HG03097 (cell line): ENCODE results near the gene TVP23A.

Experiments
- ATAC-seq: cut with Tn5 transposase; IDR thresholded peaks from one replicate; pipeline ENCODE4 v1.9.1; 2021; ENCODE audit not compliant: unreplicated experiment, low FRiP score

The TVP23A gene

DNA sequence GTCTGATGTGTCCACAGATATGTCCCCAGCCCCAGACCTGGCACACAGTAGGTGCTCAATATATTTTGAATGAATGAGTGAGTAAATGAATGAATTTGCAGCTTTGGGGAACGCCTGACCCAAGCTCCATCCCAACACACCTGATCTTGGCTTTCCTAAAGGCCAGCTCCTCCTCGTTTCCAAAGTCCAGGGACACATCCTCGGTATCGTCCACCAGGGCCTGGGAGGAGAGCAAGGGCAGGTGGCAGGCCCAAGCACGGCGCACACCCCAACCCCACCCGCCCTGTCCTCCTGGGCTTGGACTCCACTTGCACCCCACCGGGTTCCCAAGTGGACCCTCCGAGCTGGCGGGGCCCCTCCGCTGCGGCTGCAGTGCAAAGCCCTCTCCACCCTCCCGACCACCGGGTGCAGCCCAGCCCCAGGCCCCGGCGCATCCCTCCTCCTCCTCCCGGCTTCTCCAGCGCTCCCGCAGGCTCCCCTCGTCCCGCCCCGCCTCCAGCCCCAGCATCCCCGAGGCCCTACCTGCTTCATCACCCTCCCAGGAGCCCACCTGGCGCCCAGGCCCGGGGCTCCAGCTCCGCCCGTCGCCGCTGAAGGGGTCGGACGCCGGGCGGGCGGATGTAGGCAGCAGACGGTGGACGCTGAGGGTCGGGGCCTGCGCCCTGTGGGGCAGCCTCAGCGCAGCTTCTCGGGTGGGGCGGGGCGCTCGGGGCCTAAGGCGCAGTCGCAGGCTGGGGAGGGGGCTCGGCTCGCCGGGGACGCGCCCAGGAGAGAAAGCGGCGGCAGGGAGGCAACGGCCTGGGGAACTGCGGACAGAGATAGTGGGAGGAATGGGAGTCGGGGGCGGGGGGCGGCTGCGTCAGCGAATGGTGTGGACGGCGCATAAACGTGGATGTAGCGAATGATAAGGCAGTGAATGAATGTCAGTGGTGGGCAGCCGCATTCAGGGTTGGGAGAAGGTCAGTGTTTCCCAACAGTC, at the start of gene TVP23A:
Gene TVP23A, minus strand, starts transcription at position 832 of the 979 bp plus-strand sequence. Its CDS starts 301 bp downstream, at position 531.
- no peak for ATAC-seq

DNA sequence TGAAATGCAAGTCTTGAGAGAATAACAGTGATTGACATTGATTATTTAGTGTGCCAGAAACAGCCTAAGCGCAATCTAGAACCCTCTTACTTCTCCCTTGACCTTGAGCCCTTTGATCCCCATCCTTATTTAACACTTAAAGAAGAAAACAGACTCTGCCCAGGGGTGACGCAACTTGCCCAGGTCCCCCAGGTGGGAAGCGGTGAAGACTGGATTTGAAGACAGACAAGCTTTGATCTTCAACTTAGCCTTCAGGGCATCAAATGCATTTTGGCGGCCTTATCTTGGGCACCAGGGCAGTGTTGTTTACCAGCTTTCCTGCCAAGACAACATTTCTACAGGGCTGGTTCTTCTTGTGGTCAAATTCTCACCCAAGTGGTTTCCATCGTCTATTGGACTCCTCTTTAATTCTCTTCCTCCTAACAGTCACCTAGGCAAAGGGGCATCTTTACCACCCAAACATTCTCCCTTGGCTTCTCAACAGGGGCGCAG, 49.6 kb upstream of the TVP23A start:
- ATAC-seq, result no peak

DNA sequence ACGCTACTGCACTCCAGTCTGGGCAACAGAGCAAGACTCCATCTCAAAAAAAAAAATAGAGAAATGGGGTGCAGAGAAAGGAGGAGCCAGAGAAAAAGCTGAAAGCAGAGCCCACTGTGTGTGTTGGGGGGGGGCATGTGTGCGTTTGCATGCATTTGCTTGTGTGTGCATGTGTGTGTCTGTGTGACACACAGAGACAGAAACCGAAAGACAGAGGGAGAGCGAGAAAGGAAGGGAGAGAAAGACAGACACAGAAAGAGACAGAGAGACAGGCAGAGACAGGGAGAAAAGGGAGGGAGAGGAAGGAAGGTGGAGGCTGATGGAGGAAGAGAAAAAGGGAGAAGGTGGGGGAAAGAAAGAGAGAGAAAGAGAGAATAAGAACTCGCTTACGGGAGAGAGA, 48.6 kb upstream of the TVP23A start:
- no peak for ATAC-seq

DNA sequence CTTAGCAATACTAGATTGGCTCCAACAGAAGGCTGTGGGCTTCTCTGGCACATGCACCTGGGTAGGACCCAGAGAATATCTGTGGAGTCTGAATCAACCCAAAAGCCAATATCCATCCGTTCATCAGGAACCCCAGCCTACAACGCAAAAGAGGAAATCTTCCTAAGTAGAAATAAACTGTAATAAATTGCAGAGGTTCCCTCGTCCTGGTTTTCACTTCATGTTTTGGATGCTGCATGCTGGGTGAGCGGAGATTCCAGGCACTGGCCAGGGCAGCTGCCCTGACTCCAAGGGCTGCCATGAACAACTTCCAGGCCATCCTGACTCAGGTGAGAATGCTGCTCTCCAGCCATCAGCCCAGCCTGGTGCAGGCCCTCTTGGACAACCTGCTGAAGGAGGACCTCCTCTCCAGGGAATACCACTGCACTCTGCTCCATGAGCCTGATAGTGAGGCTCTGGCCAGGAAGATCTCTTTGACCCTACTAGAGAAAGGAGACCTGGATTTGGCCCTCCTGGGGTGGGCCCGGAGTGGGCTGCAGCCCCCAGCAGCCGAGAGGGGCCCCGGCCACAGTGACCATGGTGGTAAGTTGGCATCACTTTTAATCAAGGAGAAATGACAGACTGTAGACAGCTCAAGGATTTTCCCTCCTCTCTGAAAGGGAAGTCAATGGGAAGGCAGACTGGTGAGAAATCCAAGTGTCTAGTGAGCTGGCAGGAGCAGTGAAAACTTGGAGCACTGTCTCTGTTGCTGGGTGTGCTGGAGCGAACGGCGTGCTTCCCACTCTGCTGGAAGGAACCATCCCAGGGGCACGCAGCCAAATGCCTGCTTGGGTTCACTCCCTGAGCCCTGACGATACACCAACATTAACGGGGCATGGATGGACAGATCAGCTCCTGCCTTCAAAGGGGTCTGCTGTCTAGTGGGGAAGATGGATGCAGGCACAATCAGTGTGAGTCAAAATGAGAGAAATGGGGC, 47.7 kb upstream of the TVP23A start:
- no peak for ATAC-seq

DNA sequence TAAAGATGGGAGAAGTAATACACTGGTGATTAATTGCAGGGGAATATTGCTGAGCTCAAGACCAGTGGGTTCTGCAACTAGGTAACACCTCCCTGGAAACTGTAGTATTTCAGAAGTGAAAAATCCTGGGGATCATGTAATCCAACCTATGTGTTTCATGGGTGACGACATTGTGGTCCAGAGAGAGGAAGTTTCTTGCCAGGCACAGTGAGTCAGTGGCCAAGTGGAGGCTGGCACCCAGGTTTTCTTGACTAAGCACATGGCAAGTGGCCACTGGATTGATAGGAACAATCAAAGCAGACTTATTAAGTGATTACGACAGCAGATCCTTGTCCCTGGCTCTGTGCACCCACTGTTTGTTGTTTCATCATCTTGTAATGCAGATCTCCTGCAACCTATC, 43.8 kb upstream of the TVP23A start:
- no peak for ATAC-seq

DNA sequence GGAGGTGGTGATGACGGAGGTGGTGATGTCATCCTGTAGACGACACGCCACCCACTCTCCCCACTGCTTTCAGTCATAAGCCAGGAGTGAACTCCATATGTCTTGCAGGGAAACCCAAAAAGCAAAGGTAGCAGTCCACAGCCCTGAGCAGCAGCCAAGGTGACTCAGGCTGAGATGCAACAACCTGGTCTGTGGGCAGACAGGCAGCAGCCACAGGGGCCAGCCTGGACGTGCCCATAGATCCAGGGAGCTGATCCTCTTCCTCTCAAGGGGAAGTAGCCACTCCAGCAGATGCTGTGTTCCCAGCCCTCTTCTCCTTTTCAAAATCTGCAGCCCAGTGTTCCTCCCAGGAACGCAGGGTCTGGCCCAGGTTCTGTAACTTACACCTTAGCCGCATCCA, 41.1 kb upstream of the TVP23A start:
- ATAC-seq, result no peak

DNA sequence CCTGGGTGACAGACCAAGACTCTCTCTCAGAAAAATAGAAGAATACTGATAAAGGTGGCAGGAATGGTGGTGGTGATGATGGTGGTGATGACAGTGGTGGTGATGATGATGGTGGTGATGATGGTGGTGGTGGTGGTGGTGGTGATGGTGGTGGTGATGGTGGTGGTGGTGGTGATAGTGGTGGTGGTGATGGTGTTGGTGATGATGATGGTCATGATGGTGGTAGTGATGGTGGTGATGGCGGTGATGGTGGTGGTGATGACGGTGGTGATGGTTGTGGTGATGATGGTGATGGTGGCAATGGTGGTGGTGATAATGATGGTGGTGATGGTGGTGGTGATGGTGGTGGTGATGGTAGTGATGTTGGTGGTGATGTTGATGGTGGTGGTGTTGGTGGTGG, 40.4 kb upstream of the TVP23A start:
- ATAC-seq, result no peak

DNA sequence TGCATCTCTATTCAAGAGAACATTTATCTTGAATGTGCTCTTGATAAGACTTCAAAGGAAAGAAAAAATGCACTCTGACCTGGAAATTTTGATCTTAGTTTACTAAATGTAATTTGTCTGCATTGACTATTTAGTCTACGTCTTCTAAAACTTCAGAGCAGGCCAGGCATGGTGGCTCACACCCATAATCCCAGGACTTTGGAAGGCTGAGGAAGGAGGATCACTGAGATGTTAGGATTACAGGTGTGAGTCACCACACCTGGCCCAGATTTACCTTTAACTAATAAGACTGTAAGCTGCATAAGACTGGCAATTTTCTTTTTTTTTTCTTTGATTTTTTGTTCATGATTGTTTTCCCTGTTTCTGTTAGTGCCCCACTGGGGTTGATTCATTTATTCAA, 39.6 kb upstream of the TVP23A start:
- no peak for ATAC-seq

DNA sequence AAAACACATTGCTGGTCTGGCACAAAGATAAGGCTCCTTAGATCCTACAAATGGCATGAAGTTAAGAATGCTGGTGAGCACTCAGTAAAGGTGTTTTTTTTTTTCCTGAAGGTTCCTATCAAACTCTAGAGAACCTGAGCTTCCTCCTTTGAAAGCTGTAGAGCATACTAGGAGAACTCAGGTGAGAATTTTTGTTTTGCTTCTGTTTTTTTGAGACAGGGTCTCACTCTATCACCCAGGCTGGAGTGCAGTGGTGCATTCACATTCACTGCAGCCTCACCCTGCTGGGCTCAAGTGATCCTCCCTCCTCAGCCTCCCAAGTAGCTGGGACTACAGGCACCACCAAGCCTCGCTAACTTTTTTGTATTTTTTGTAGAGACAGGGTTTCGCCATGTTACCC, 37.4 kb upstream of the TVP23A start:
- ATAC-seq, result no peak

DNA sequence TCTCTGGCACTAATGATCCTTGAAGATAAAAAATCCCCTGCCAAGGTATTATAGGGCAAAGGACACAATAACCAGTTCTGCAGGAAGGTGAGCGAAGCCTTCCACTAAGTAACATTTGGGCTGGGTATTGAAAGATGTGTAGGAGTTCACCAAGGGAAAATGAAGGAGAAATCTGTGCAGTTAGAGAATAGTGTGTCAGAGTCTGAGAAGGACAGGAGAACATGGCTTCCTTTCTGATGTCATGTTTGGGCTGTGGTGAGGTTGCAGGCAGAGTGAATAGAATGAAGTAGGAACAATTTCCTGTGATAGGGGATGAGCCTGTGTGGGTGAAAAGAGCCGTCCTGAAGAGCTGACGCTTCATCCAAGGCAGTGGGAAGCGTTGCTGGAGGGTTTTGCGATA, 34.4 kb upstream of the TVP23A start:
- ATAC-seq, result no peak

DNA sequence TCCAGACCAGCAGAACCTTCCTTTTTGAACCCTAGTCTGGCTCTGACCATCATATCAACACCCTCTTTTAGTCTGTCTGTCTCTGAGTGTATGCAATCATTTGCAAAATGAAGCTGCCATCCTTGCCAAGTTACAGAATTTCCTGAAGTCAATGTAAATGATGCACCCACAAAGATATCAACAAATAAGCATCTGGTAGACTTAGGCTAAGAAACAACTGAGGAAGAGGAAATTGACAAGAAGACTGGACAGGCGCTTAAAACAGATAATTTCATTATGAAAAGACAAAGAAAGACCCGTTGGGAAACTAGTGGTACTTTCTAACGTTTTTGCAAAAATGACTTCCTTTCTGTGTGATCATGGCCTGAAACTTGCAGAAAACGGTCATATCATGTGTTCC, 33.7 kb upstream of the TVP23A start:
- no peak for ATAC-seq

DNA sequence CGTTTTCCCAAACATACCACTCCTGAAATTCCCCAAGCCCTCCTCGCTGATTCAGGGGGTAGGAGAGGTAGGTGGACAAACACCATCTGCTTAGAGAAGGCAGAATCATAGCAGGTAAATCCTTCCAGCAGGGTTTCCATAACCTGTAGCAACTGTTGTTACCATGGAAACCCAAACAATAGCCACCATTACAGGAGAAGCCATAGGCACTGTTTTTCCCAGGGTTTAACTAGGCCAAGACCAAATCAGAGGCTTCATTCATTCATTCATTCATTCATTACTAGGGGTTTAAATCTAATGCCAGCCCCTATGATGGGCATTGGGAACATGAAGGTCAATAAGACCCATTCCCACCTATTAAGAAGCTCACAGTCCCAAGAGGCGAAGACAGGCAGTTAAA, 32.9 kb upstream of the TVP23A start:
- ATAC-seq, result no peak

DNA sequence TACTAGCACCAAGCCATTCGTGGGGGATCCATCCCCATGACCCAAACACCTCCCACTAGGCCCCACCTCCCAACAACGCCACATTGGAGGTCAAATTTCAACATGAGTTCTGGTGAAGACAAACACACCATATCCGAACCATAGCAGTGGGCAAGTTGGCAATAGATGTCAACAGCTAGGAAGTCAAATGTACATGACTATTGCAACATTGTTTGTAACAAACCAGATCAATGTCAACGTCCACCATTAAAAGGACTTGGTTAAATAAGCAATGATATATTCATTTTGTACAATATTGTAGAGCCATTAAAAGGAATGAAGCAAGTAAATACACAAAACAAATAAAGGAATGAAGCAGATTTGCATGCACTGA, 31.9 kb upstream of the TVP23A start:
- ATAC-seq, result no peak

DNA sequence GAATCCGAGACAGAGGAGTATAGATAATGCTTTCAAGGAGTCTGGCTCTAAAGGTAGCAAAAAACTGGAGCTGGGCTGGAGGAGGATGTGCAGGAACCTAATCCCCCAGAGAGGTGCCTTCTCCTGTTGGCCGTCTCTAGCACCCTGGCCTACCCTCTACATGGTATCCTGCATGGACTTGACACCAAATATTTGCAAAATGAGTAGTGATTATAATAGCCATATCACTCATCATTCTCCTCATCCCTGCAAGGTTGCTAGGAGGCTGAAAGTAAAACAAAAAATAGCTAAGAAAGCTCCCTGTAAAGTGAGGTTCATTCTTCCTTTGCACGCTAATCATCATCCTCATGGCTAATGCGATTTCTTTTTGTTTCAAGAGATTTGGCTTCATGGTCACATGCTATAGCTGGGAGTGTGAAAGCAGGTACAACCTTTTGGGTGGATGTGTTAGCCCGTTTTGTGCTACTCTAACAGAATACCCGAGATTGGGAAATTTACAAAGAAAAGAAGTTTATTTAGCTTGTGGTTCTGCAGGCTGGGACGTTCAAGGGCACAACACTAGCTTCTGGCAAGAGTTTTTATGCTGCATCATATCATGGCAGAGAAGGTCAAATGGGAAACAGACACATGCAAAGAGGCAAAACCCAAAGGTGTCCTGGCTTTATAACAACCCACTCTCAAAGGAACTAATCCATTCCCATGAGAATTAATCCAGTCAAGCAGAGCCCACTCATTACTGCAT, 31.3 kb upstream of the TVP23A start:
- ATAC-seq, result no peak

DNA sequence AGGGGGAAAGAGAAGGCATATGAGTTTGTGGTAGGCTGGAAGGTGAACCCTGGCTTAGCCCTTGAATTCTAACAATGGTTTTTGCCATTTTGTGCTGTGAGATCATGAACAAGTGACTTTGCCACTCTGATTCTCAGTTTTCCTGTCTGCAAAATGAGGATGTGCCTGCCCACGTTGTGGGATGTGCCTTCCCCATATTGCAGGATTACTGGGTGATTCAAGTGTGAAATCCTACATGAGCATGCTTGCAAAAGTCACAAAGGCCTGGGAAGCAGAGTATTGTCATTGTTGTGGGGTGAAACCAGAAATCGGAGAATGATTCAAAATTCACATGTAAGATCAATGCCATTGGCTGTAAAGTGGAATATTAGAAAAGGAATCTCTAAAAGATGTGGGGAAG, 28.6 kb upstream of the TVP23A start:
- ATAC-seq, result no peak

DNA sequence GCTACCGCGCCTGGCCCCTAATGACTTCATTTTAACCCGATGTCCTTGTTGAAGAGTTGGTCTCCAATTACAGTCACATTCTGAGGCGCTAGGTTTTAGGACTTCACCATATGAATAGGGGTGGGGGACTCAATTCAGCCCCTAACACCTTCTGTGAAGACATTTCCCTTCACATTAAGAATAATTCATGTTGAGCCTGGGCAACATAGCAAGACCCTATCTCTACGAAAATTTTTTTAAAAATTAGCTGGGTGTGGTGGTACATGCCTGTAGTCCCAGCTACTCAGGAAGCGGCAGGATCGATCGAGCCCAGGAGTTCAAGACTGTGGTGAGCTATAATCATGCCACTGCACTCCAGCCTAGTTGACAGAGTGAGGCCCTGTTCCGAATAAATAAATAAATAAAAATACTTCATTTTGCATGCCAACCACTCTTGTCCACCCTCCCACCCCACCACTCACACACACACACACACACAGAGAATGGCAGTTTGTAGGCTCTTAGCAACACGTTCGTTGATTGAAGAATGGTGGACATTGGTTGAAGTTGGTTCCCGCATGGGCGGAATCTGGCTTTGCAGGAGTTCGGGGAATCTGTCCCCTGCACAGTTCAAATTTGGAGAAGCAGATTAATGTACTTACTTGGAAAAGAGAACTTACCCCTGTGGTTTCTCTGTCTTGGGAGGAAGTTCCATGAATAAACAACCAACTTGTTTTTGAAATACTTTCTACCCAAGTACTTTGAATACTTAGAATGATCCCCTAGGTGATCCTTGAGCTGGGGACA, 27.8 kb upstream of the TVP23A start:
- no peak for ATAC-seq

DNA sequence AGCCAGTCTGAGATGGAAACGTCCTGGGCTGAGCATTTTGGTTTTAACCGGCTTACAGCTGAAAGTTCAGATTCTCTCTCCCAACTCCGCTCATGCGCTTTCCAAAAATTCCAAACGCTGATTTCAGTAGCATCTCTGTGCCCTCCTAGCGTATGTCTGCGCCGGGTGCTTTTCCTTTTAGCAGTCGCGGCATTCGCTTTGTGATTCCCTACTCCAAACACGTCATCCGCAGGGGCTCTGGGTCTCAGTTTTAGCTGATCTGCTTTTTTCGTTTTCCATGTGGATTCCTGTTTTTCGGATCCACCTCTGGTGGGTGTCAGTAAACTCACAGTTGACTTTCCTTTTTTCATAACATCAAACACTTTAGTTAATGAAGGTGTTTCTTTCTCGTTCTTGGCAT, 22.1 kb upstream of the TVP23A start:
- no peak for ATAC-seq

DNA sequence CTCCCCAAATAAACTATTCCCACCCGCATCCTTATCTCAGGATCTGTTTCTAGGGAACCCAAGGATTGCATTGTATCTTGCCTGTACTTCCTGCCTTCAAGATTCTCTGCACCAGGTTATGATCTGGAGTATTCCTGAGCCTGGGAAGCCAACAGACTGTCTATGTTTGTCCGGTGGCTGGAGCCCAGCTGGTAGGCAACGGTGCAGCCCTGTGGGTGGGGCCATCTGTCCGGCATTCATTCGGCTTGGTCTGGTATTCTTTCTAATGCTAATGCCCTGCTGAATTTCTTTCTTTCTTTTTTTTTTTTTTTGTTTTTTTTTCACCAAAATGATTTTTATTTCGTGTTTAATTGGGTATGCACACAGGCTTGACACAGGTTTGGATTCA, 20.7 kb upstream of the TVP23A start:
- ATAC-seq, result no peak

DNA sequence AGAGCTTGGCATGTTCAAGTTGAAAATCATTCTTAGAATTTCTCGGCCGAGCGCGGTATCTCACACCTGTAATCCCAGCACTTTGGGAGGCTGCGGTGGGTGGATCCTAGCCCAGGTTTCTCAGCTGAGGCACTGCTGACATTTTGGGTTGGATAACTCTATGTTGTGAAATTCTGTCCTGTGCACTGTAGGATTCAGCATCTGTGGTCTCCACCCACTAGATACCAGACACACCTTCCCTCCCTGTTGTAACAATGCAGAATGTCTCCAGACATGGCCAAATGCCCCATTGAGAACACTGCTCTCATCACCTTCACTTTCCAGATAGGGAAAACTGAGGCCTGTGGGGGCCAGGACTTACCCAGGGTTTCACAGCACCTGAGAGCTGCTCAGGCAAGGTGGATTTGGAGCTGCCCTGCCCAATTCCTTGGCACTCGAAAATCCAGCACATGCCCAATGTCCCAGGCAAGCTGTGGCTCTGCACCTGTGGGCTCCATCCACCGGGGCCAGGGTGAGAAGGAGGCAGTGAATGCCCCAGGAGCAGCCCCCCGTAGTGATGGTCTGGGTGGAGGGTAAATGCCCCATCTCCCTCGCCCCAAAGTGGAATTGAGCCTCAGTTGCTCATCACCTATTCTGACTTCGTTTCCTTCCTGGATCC, 20.2 kb upstream of the TVP23A start:
- no peak for ATAC-seq
